Ishikawa (cell line): Measurements from ENCODE around the gene AXIN2.

Source experiments
- NFIC ChIP-seq: IDR thresholded peaks from 2 replicates; pipeline ENCODE4 v1.6.1; 2012
- TF ChIP-seq, protein P1 (sequence below): IDR thresholded peaks from 2 replicates; pipeline ENCODE4 v1.6.1; 2012

- TF ChIP-seq NFIC = no peak
- TF ChIP-seq, protein P1, sequence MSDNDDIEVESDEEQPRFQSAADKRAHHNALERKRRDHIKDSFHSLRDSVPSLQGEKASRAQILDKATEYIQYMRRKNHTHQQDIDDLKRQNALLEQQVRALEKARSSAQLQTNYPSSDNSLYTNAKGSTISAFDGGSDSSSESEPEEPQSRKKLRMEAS = no peak
Measured at GRCh38 chr17:65531256-65532100, 30.0 kb downstream of the AXIN2 start.
